GM12878 (cell line): ENCODE measurements around the gene NES. TPM values are rescaled to one million over a fixed set of nuclear protein-coding genes. Genes with fewer than 3 reads are reported as not detected.

Experiments used
- ATAC-seq: fragments of 200-7000 bp; cut with Tn5 transposase; 3 replicates; pipeline ENCODE4 v1.9.1; 2020; ENCODE audit warnings: mild to moderate bottlenecking, moderate library complexity
- BruUV-seq: library from RNA; stranded (reverse); fragments of 400-500 nt; replicated peaks from 2 replicates; lab custom pipeline; 2021; lab: Mats Ljungman, UMichigan
- CTCF ChIA-PET: fragments of 300-600 bp; sonication (Branson Sonifier 250); formaldehyde crosslinking; extraction: SDS; loops from one replicate; lab custom pipeline; 2021; ENCODE audit warnings: inconsistent platforms; lab: Yijun Ruan, JAX
- POLR2A ChIA-PET: fragments of 350-600 bp; formaldehyde crosslinking; extraction: SDS; loops from one replicate; lab custom pipeline; 2021; ENCODE audit warnings: inconsistent platforms; lab: Charles Lee
- RAD21 ChIA-PET: fragments of 300-600 bp; sonication (Branson Sonifier 250); formaldehyde crosslinking; loops from one replicate; lab custom pipeline; 2023; ENCODE audit warnings: antibody characterized with exemption; ENCODE audit not compliant: unreplicated experiment; lab: Charles Lee
- SMC1A ChIA-PET: fragments of 300-600 bp; sonication (Branson Sonifier 250); formaldehyde crosslinking; loops from one replicate; lab custom pipeline; 2023; ENCODE audit not compliant: unreplicated experiment, uncharacterized antibody; lab: Charles Lee
- DNase-seq: peaks from one replicate; pipeline ENCODE4 v3.0.0-alpha.2; 2011; ENCODE audit warnings: low read depth, low spot score
- FAIRE-seq: peaks from 3 replicates; lab custom pipeline; 2011; peaks lifted over from hg19 to GRCh38; lab: Jason Lieb, UNC
- H2AFZ ChIP-seq: 2 replicates; pipeline ENCODE4 v1.6.0; 2011; ENCODE audit warnings: low read depth, low read length, control low read depth; ENCODE audit not compliant: control insufficient read depth
- H3K27ac ChIP-seq: 2 replicates; pipeline ENCODE4 v1.5.1; 2011; ENCODE audit warnings: control low read depth; ENCODE audit not compliant: control insufficient read depth, insufficient read depth
- H3K27me3 ChIP-seq, 2 experiments: replicated peaks in 1 of 2; 2 replicates each; pipeline versions ENCODE4 v1.6.0 to v1.6.1; 2011; ENCODE audit warnings: low read length in 1 of 2; ENCODE audit not compliant: control insufficient read depth in 2 of 2, insufficient read depth in 2 of 2
- H3K36me3 ChIP-seq, 2 experiments: 2 replicates each; pipeline ENCODE4 v1.5.1; 2011; ENCODE audit warnings: low read length in 1 of 2; ENCODE audit not compliant: control insufficient read depth in 2 of 2, insufficient read depth in 2 of 2
- H3K4me1 ChIP-seq: 2 replicates; pipeline ENCODE4 v1.6.1; 2011; ENCODE audit warnings: mild to moderate bottlenecking, low read length, moderate library complexity, mixed read lengths; ENCODE audit not compliant: control insufficient read depth, insufficient read depth
- H3K4me2 ChIP-seq: 2 replicates; pipeline ENCODE4 v1.6.0; 2011; ENCODE audit warnings: control low read depth; ENCODE audit not compliant: control insufficient read depth, insufficient read depth
- H3K4me3 ChIP-seq: fragments of 200-600 bp; sonication (generic); 2 replicates; pipeline ENCODE4 v1.5.1; 2016
- H3K79me2 ChIP-seq: 2 replicates; pipeline ENCODE4 v1.6.0; 2011; ENCODE audit warnings: low read length; ENCODE audit not compliant: control insufficient read depth, insufficient read depth
- H3K9ac ChIP-seq: 2 replicates; pipeline ENCODE4 v1.8.0; 2011; ENCODE audit warnings: low read length, control low read depth, mixed read lengths; ENCODE audit not compliant: control insufficient read depth, insufficient read depth
- H3K9me3 ChIP-seq: replicated peaks from 3 replicates; pipeline ENCODE4 v1.5.1; 2011; ENCODE audit warnings: mild to moderate bottlenecking, low read length; ENCODE audit not compliant: control insufficient read depth, insufficient read depth
- H4K20me1 ChIP-seq: 2 replicates; pipeline ENCODE4 v1.6.0; 2011; ENCODE audit not compliant: control insufficient read depth, insufficient read depth
- BACH1 ChIP-seq: fragments of 450-650 bp; IDR thresholded peaks from 2 replicates; pipeline ENCODE4 v1.6.1; 2017; ENCODE audit warnings: mild to moderate bottlenecking, borderline replicate concordance
- CHD2 ChIP-seq: IDR thresholded peaks from 2 replicates; pipeline ENCODE4 v1.6.1; 2011; ENCODE audit warnings: low read depth, low read length, improper control_type of control experiment, borderline replicate concordance
- CTCF ChIP-seq, 3 experiments: IDR thresholded peaks in 2 of 3; conservative IDR thresholded peaks in 1 of 3; 2 replicates each; pipeline ENCODE4 v1.5.1; 2011; ENCODE audit warnings: low read depth in 3 of 3, low read length in 3 of 3, mild to moderate bottlenecking in 3 of 3, control low read depth in 2 of 3, moderate library complexity in 2 of 3, inconsistent platforms in 1 of 3, mixed read lengths in 1 of 3; ENCODE audit not compliant: control insufficient read depth in 2 of 3, insufficient read depth in 1 of 3; ENCODE audit errors: extremely low read depth in 1 of 3
- E4F1 ChIP-seq: fragments of 450-650 bp; IDR thresholded peaks from 2 replicates; pipeline ENCODE4 v1.6.1; 2018; ENCODE audit warnings: borderline replicate concordance, mild to moderate bottlenecking; ENCODE audit not compliant: partially characterized antibody
- LARP7 ChIP-seq: fragments of 450-650 bp; IDR thresholded peaks from 2 replicates; pipeline ENCODE4 v1.6.1; 2017; ENCODE audit warnings: mild to moderate bottlenecking
- NRF1 ChIP-seq: conservative IDR thresholded peaks from 2 replicates; pipeline ENCODE4 v1.6.1; 2011; ENCODE audit warnings: mild to moderate bottlenecking, low read depth, low read length, improper control_type of control experiment
- PML ChIP-seq: IDR thresholded peaks from 2 replicates; pipeline ENCODE4 v1.6.1; 2012; ENCODE audit warnings: low read length, inconsistent platforms
- SIN3A ChIP-seq: IDR thresholded peaks from 2 replicates; pipeline ENCODE4 v1.6.1; 2012; ENCODE audit warnings: low read depth, low read length, improper control_type of control experiment
- SMC3 ChIP-seq: IDR thresholded peaks from 2 replicates; pipeline ENCODE4 v1.6.1; 2011; ENCODE audit warnings: low read length, improper control_type of control experiment, borderline replicate concordance
- STAT3 ChIP-seq: IDR thresholded peaks from 2 replicates; pipeline ENCODE4 v1.6.1; 2011; ENCODE audit warnings: low read depth, low read length, improper control_type of control experiment
- SUPT20H ChIP-seq: IDR thresholded peaks from 2 replicates; pipeline ENCODE4 v1.6.1; 2011; ENCODE audit warnings: low read depth, mild to moderate bottlenecking, low read length, moderate library complexity, borderline replicate concordance; ENCODE audit not compliant: control insufficient read depth
- TARDBP ChIP-seq: IDR thresholded peaks from 2 replicates; pipeline ENCODE4 v1.6.1; 2016; ENCODE audit warnings: borderline replicate concordance
- TCF3 ChIP-seq: IDR thresholded peaks from 2 replicates; pipeline ENCODE4 v1.6.1; 2012; ENCODE audit warnings: low read depth, mild to moderate bottlenecking, low read length, borderline replicate concordance; ENCODE audit not compliant: insufficient read depth
- ZNF217 ChIP-seq: fragments of 450-650 bp; IDR thresholded peaks from 2 replicates; pipeline ENCODE4 v1.6.1; 2017; ENCODE audit warnings: antibody characterized with exemption, mild to moderate bottlenecking
- ZNF24 ChIP-seq: fragments of 450-650 bp; IDR thresholded peaks from 2 replicates; pipeline ENCODE4 v1.6.1; 2017; ENCODE audit warnings: antibody characterized with exemption, mild to moderate bottlenecking
- ZNF687 ChIP-seq: fragments of 450-650 bp; IDR thresholded peaks from 2 replicates; pipeline ENCODE4 v1.6.1; 2017; ENCODE audit warnings: mild to moderate bottlenecking, moderate library complexity
- WGBS: methylation state at CpG from one replicate; pipeline ENCODE4 v1.1.6; 2016; ENCODE audit warnings: low lambda C conversion rate; ENCODE audit not compliant: insufficient replicate concordance, insufficient coverage; ENCODE audit errors: missing lambda C conversion rate; 5-methylcytosine and 5-hydroxymethylcytosine counted together
- in situ Hi-C: fragments of 300-500 bp; cut with MboI; formaldehyde crosslinking; loops from 9 replicates; pipeline ENCODE4 v1.14.3; 2018; ENCODE audit warnings: mixed read lengths
- intact Hi-C: fragments of 100-400 bp; cut with micrococcal nuclease; formaldehyde crosslinking; loops from one replicate; pipeline ENCODE4 v1.14.2; 2022; ENCODE audit not compliant: unreplicated experiment
- polyA plus RNA-seq, 11 experiments: library from polyadenylated mRNA; depleted of rRNA in 4 of 11; unstranded in 6 of 11; stranded (reverse) in 5 of 11; fragments of >200 nt; fragmentation: Nextera tagmentation in 4 of 11; fragmentation: Illumina TruSeq in 1 of 11; extraction: Ambion mirVana in 4 of 11; extraction: Trizol in 1 of 11; gene quantifications; 1 replicate in 1 of 11; 2 replicates in 10 of 11; pipeline versions ENCODE4 v1.2.1 to v1.2.3, GENCODE V29; 2011 to 2016; ENCODE audit warnings: inconsistent platforms in 2 of 11, missing spikeins in 2 of 11, low read depth in 1 of 11
- total RNA-seq, 4 experiments: library from RNA; depleted of rRNA in 3 of 4; stranded (reverse); fragments of >200 nt in 3 of 4; fragmentation: Illumina TruSeq in 1 of 4; extraction: Trizol in 1 of 4; gene quantifications; 2 replicates each; pipeline versions ENCODE4 v1.2.1 to v1.2.3, GENCODE V29; 2013 to 2021

The NES gene
- total and polyA plus RNA-seq, 10 of the 15 experiments (the other 5 are each of a cell fraction or from before 2014, with no cell fraction given): under 0.01 to 0.15 (median 0.02) TPM; not detected in 4

GRCh38 chr1:156698995-156699394 lies 21.8 kb upstream of the NES start (continued):
- no peak for TF ChIP-seq ZNF687
- TF ChIP-seq LARP7: no peak
- no peak for TF ChIP-seq SMC3
- no peak for TF ChIP-seq SIN3A
- TF ChIP-seq SUPT20H: no peak
- no peak for TF ChIP-seq BACH1
- TF ChIP-seq TCF3: no peak
- no peak for TF ChIP-seq ZNF24

GRCh38 chr1:156697481-156697880 lies 20.3 kb upstream of the NES start:
- ChIA-PET POLR2A (no interaction called here), SMC1A (no interaction called here), CTCF (interaction anchor here (0.9 to 2.4 kb wide), 4 partner anchors 8 to 28 kb away, joined by 3 to 10 read pairs (median 5); no protein-coding TSS in a partner anchor), RAD21 (interaction anchor here (1.3 kb wide), 1 partner anchor 9 kb away, joined by 4 read pairs; no protein-coding TSS in a partner anchor)
- Histone ChIP-seq H3K4me2 (no peak overlapping the region), H4K20me1 (no peaks in the 10 kb centered on the region), H3K79me2 (no peaks in the 10 kb centered on the region), H3K27me3 (peaks cover 3 to 11% of the 10 kb centered on the region in 2 experiments; a peak in 3 of 4 replicates), H3K9me3 (no peaks in the 10 kb centered on the region), H2AFZ (no peak overlapping the region), H3K4me1 (no peaks in the 10 kb centered on the region), H3K27ac (no peak overlapping the region), H3K4me3 (no peak overlapping the region), H3K9ac (no peak overlapping the region), H3K36me3 (no peaks in the 10 kb centered on the region)
- no peak for FAIRE-seq
- intact Hi-C loops: no loop called here
- in situ Hi-C loops: no loop called here
- no peak for ATAC-seq
- no peak for DNase-seq
- BruUV-seq: no TSS peak
- WGBS: 55% methylated on average over 8 of the region's 8 CpGs
- TF ChIP-seq STAT3 (no peak), SUPT20H (no peak), NRF1 (no peak), CTCF (IDR thresholded peaks at IDR 0.05 in 2 of 3, conservative IDR thresholded peaks at IDR 0.05 in 1 of 3; ENCODE audit: control insufficient read depth in 2 of 3, extremely low read depth in 1 of 3, insufficient read depth in 1 of 3, low read depth in 3 of 3, low read length in 3 of 3) (no peak), ZNF217 (no peak), E4F1 (no peak), PML (no peak), CHD2 (no peak), TARDBP (no peak)
